ENCODE results near the gene CFC1.
"Not testable (repeated sequence)": the region's sequence is repeated elsewhere in the genome, so short reads cannot be mapped to it uniquely, and the experiment has no call there.

The CFC1 gene

GRCh38 chr2:130599393-130599792 is at the start of gene CFC1:
Gene CFC1, minus strand, starts transcription at chr2:130599575. Its CDS starts 288 bp downstream, at chr2:130599287.
- not testable (repeated sequence) for DNase-seq

- DNase-seq, result not testable (repeated sequence)
Observed at GRCh38 chr2:130641688-130642087, 42.3 kb upstream of the CFC1 start.

GRCh38 chr2:130638973-130639372 is 39.6 kb upstream of the CFC1 start:
- DNase-seq, result not testable (repeated sequence)

GRCh38 chr2:130628784-130629475 is 29.6 kb upstream of the CFC1 start:
- DNase-seq, result not testable (repeated sequence)

GRCh38 chr2:130611140-130611539 is 11.8 kb upstream of the CFC1 start, which contains the start of gene POTEJ:
Gene POTEJ, plus strand, starts transcription at chr2:130611440. Its CDS starts 93 bp downstream, at chr2:130611533.
- DNase-seq, result not testable (repeated sequence)

DNA sequence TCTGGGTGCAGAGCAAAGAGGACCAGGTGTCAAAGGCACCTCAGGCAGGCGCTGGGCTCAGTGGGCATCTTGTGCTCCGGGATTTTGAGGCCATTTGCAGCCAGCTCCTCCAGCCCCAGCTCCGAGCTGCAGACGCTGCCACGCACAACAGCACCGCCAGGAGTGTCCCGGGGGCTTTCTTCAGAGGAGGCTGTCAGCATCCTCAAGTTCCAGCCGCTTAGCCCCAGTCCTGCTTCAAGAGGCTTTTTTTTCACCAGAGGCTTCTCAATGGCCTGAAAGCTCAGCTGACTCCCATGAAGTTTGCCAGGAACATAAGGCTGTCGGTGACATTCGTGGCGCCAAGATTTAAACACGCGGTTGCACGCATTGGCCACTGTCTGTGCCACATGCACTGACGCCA is 11.1 kb upstream of the CFC1 start:
- not testable (repeated sequence) for DNase-seq

GRCh38 chr2:130609002-130609920 is 9.9 kb upstream of the CFC1 start:
- DNase-seq, result not testable (repeated sequence)

GRCh38 chr2:130608276-130609001 is 9.1 kb upstream of the CFC1 start:
- DNase-seq, result not testable (repeated sequence)

GRCh38 chr2:130601648-130602302 is 2.4 kb upstream of the CFC1 start:
- not testable (repeated sequence) for DNase-seq

GRCh38 chr2:130599926-130600325 is 551 bp upstream of the CFC1 start:
- not testable (repeated sequence) for DNase-seq

DNA sequence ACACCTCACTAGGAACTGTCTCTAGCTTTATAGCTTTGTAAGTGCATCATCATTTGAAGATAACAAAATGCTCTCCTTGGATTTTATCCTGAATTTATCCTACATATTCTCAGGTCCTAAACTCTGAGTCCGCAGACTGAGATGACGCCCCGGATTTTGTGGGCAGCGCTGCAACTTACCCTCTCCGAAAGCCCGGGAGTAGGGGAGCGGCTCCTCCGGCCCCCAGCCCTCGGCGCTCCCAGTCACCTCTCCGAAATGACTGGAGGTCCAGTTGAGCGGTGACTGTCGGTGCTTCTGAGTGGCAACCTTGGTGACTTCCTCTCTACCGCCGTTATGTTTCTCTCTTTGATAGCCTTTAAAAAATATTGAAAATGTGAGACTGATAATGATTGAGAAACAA is 912 bp downstream of the CFC1 start:
- not testable (repeated sequence) for DNase-seq

- DNase-seq, result not testable (repeated sequence)
Observed at GRCh38 chr2:130597994-130598393, 1.4 kb downstream of the CFC1 start.

GRCh38 chr2:130596757-130597156 is 2.6 kb downstream of the CFC1 start:
- not testable (repeated sequence) for DNase-seq

- not testable (repeated sequence) for DNase-seq
Observed at GRCh38 chr2:130594011-130594410, 5.4 kb downstream of the CFC1 start.

GRCh38 chr2:130592791-130593414 is 6.5 kb downstream of the CFC1 start:
- not testable (repeated sequence) for DNase-seq

- DNase-seq, result not testable (repeated sequence)
Observed at GRCh38 chr2:130590842-130591359, 8.5 kb downstream of the CFC1 start.

- DNase-seq, result not testable (repeated sequence)
Observed at GRCh38 chr2:130590170-130590841, 9.1 kb downstream of the CFC1 start.

DNA sequence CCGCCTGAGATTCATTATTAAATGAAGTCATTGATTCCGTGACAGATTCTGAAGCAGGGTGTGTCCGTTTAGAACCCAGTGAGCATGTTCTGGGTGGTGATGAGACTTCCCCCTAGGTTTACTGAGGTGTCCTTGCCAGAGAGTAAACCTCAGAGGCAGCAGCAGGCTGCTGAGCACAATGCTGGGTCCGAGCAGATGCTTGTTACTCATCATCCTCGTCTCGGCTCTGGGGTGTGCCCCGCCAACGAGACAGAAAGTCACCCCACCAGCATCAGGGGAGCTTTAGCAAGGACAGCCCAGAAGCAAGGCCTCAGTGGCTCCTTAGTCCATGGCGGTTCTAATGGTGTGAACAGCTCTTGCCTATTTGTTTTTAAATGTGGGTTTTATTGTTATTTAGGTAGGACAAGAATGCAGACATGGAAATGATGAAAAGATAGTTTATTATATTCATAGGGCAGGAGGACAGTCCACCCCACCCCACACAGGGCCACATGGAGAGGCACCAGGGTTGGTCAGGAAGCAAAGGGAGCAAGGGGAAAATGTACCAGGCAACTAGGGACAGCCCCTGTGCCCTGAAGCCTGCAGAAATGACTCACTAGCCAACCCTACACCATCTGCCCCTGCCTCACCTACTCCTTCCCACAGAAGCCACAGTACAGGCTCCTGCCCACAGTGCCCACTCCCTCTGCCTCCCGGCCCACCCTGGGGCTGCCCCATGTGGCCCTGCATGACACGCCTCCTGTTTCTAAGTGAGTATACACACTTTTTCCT is 10.5 kb downstream of the CFC1 start:
- DNase-seq, result not testable (repeated sequence)

- DNase-seq, result not testable (repeated sequence)
Observed at GRCh38 chr2:130584726-130585125, 14.6 kb downstream of the CFC1 start.

DNA sequence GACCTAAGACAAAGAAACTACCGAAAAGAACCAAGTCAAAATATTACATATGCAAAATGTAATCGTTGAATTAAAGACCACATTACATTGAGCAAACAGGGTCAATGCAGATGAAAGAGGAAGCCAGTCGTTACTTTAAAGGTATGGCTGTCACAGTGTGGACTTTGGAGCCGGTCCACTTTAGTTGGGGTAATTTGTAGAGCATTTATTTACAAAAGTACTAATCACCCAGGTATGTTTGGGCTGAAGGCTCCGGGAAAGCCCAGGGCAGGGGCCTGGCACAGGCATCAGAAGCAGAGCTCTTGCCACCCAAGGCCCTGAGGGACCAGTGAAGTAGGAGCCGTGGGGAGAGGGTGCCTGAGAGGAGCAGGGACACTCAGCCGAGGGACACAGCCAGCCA is 15.8 kb downstream of the CFC1 start:
- DNase-seq, result not testable (repeated sequence)

Measured in CD4-positive, alpha-beta T cell treated with Interleukin-4 for 4 hours (primary cell).